NCI-H460 (cell line): Measurements from ENCODE around the gene MRPL48. TPM values are rescaled to one million over a fixed set of nuclear protein-coding genes. Genes with fewer than 3 reads are reported as not detected.
"Not testable (repeated sequence)": the region's sequence is repeated elsewhere in the genome, so short reads cannot be mapped to it uniquely, and the experiment has no call there.

ENCODE experiments used
- DNase-seq: peaks from one replicate; pipeline ENCODE4 v3.0.0-alpha.2; 2016; ENCODE audit warnings: low read depth; ENCODE audit errors: extremely low read depth
- polyA plus RNA-seq: library from polyadenylated mRNA; depleted of rRNA; stranded (reverse); fragments of >200 nt; gene quantifications from 2 replicates; pipeline ENCODE4 v1.2.3, GENCODE V29; 2014; cell fraction: nucleus; rRNA removed
- total RNA-seq: library from RNA; depleted of rRNA; stranded (reverse); fragments of >200 nt; shearing (Covaris generic); gene quantifications from 2 replicates; pipeline ENCODE4 v1.2.3, GENCODE V29; 2014; rRNA removed

MRPL48 gene
- 49.7 and 53.5 TPM in 2 replicates for total RNA-seq
- 26.5 and 28.0 TPM in 2 replicates for polyA plus RNA-seq

DNA sequence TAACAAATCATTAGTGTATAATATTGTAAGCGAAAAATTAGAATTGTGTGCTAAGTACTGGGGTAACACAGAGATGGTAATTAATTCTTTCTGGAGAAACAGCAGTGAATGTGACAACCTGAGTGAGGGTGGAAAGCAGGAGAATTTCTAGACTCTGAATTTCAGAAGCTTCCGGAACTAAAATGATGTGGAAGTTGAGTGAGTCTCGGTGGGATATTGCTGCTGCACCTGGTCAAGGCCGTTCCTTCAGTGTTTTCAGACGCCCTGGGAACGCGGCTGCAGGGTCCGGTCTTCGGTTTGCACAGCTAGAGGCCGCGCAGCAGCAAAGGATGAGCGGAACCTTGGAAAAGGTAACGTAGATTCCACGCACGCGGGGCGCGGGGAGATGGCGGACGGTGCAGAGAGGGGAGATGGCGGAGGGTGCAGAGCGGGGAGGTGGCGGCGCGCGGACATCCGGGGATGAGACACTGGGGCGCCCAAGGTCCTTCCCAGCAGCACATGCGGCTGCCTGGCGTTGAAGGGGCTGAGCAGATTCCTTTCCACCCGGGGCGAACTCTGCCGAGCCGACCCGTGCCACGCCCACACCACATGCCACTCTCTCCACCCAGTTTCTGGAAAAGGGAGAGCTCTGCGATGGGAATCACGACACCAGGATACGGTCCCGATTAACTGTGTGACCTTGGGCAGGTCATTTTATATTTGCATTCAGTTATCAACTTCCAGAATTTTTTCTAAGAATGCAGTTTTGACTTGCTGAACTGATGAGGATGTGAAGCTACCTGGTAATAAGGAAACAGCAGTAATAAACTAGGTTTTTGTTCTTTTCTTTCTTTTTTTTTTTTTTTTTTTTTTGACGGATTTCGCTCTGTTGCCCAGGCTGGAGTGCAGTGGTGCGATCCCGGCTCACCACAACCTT is at the start of gene MRPL48:
Gene MRPL48, plus strand, starts transcription at position 232 of the 916 bp plus-strand sequence. Its CDS starts 98 bp downstream, at position 330.
- DNase-seq: peak; percentile 87

DNA sequence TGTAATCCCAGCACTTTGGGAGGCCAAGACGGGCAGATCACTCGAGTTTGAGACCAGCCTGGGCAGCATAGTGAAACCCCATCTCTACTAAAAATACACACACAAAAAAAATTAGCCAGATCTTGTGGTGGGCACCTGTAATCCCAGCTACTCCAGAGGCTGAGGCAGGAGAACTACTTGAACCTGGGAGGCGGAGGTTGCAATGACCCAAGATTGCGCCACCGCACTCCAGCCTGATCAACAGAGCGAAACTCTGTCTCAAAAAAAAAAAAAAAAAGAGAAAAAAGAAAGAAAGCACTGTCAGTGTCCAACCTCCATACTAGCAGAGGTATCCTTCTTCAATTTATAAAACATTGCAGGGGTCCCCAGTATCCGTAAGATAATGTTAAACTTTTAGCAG is 44.6 kb upstream of the MRPL48 start:
- no peak for DNase-seq

DNA sequence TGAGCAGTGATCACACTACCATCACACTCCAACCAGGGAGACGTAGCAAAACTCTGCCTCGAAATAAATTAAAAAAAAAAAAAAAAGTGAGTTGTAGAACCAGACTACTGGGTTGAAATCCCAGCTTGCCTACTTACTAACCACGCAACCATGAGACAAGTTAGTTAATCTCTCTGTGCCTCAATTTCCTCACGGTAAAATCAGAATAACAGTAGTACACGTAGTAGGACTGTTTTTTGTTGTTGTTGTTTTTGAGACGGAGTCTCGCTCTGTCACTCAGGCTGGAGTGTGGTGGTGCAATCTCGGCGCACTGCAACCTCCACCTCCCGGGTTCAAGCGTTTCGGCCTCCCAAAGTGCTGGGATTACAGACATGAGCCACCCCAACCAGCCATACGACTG is 41.0 kb upstream of the MRPL48 start:
- no peak for DNase-seq

DNA sequence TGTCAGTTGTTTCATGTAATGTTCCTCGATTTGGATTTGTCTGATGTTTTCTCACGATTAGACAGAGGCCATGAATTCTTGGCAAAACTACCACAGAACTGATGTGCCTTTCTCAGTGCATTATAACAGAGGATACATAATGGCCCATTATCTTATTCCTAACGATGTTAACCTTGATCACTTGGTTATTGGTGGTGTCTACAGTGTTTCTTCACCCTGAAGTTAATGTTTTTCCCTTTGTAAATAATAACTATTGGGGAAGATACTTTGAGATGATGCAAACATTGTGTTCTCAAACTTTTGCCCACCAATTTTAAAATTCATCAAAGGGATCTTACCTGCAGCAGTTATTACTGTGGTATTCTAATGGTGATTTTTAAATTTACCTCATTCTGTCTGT is 39.9 kb upstream of the MRPL48 start:
- DNase-seq: no peak

DNA sequence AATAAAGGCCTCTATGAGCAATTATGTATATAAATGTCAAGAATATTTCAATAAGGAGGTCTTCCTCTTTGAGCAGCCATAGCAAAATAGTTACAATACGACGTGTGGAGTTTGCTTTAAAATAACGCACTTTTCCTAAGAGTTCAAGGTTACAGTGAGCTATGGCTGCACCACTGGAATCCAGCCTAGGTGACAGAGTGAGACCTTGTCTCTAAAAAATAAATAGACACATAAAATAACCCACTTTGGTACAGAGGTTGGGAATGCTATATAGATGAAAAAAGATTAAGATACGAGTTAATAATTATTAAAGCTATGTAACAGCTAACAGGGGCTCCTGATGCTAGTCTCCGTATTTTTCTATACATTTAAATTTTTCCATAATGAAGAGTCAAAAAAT is 39.4 kb upstream of the MRPL48 start:
- DNase-seq: no peak

DNA sequence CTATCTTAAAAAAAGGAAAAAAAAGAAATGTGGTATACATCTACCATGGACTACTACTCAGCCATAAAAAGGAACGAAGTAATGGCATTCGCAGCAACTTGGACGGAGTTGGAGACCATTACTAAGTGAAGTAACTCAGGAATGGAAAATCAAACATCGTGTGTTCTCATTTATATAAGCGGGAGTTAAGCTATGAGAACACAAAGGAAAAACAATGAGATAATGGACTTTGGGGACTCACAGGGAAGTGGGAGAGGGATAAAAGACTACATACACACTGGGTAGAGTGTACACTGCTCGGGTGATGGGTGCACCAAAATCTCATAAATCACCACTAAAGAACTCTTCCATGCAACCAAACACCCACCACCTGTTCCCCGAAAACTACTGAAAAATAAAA is 38.6 kb upstream of the MRPL48 start:
- DNase-seq: no peak

DNA sequence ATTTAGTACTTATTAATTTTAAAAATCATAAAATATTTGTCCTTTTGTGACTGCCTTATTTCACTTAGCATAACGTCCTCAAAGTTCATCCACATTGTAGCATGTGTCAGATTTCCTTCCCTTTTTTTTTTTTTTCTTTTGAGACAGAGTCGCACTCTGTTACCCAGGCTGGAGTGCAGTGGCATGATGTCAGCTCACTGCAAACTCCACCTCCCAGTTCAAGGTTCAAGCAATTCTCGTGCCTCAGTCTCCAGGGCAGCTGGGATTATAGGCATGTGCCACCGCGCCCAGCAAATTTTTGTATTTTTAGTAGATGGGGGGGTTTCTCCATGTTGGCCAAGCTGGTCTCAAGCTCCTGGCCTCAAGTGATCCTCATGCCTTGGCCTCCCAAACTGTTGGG is 37.4 kb upstream of the MRPL48 start:
- DNase-seq: no peak

DNA sequence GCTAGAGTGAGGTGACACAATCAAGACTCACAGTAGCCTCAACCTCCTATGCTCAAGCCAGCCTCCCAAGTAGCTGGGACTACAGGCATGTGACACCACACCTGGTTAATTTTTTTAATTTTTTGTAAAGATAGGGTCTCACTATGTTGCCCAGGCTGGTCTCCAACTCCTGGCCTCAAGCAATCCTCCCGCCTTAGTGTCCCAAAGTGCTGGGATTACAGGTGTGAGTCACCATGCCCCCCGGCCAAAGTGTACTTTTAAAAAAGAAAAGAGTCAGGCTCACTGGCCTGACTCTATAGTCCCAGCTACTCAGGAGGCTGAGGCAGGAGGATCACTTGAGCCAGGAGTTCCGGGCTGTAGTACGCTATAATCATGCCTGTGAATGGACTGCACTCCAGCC is 36.8 kb upstream of the MRPL48 start:
- DNase-seq: not testable (repeated sequence)

DNA sequence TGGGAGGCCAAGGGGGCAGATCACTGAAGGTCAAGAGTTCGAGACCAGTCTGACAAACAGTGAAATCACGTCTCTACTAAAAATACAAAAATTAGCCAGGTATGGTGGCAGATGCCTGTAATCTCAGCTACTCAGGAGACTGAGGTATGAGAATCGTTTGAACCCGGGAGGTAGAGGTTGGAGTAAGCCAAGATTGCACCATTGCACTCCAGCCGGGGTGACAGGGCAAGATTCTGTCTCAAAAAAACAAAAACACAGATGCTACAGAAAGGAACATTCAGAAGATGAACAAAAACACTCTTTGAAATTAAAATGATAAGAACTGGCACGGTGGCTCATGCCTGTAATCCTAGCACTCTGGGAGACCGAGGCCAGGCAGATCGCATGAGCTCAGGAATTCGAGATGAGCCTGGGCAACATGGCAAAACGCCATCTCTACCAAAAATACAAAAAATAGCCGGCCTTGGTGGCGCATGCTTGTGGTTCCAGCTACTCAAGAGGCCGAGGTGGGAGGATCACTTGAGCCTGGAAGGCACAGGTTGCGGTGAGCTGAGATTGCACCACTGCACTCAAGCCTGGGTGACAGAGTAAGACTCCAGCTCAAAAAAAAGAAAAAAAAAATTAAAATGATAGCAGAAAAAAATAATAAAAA is 35.3 kb upstream of the MRPL48 start:
- no peak for DNase-seq

DNA sequence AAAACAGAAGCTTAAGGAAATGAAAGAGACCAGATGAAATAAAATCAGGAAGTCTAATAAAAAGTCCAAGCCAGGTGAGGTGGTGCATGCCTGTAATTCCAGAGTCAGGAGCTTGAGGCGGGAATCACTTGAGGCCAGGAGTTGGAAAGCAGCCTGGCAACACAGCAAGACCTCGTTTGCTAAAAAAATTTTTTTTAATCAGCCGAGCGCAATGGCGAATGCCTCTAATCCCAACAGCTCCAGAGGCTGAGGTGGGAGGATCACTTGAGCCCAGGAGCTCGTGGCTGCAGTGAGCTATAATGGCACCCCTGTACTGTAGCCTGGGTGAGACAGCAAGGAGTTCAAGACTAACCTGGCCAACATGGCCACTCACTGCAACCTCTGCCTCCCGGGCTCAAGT is 34.8 kb upstream of the MRPL48 start:
- no peak for DNase-seq

DNA sequence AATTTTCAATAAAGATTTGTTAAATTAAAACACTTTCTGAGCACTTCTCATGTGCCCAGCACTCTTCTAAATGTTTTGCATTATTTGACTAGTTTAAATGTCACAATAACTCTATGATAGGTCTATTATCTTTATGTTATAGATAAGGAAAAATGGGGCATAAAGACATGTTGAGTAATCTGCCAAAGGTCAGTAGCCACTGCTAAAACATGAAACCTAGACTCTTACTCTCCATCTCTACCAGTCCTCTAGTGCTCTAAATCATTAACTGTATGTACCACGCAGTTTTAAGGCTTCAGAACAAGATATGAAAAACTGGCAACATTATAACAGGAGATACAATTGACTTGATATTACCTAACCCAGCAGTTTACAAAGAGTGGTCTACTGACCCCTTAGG is 33.7 kb upstream of the MRPL48 start:
- DNase-seq: no peak

DNA sequence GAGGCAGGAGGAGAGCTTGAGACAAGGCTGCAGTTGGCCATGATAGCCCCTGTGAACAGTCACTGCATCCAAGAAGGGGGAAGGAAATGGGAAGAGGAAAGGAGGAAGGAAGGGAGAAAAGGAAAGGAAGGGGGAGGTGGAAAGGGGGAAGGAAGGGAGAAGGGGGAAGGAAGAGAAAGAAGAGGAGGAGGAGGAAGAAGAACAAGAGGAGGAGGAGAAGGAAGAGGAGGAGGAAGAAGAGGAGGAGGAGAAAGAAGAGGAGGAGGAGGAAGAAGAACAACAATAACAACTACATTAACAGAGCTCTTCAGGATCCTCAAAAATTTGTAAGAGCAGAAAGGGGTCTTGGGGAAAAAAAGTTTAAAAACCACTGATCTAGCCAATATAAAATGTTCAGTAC is 32.0 kb upstream of the MRPL48 start:
- DNase-seq: no peak

DNA sequence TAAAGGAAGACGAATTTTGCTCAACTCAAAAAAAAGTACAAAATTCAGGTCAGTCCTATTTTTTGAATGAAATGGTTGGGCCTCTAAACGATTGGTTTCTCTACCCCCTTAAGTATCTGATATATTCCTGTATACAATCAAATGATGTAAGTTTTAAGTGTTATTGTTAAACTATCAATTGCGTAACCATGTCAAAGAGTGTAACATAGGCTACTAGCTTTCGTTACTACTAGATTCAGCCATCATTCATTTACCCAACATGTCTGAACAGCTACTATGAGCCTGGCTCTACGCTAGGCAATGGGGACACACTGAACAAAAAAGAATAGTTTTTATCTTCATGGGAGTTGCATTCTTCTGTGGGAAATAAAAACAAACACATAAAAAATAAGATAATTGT is 30.1 kb upstream of the MRPL48 start:
- no peak for DNase-seq

DNA sequence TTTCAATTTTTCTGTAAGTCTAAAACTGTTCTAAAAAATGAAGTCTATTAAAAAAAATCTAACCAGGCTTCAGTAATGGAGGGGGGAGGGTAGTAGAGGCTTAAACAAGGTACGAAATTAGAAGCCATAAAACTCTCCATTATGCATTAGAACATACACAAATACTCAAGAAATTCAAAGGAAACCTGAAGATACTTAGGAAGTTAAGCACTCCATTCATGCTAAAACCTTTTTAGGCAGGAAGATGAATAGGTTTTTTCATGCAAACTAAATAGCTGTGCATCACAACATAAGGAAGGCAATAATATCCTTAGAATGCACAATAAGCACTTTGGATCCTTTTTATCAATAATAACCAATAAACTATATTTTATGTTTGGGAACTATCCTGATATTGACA is 29.2 kb upstream of the MRPL48 start:
- DNase-seq: no peak

DNA sequence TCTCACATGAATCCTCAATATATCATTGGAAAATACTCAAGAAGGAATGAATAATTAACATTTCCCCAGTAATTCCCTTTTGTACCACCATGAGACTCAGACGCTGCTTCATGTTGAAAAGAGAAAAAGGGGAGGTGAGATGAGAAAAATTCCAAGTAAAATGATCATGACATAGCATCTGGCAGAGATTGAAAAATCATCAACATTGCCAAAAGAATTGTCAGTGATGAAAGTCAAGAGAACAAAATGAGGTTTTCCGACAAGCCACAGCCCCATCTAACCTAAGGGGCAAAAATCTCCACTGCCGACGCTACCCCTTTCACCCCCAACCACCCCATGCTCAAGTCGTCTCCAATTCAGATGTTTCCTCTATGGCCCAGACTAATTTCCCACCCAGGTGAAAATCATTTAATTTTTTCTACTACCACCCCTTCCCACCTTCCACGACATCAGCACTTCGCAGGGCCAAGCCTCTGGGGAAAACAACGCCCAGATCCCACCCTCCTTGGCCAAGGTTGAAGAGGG is 28.0 kb upstream of the MRPL48 start:
- no peak for DNase-seq

DNA sequence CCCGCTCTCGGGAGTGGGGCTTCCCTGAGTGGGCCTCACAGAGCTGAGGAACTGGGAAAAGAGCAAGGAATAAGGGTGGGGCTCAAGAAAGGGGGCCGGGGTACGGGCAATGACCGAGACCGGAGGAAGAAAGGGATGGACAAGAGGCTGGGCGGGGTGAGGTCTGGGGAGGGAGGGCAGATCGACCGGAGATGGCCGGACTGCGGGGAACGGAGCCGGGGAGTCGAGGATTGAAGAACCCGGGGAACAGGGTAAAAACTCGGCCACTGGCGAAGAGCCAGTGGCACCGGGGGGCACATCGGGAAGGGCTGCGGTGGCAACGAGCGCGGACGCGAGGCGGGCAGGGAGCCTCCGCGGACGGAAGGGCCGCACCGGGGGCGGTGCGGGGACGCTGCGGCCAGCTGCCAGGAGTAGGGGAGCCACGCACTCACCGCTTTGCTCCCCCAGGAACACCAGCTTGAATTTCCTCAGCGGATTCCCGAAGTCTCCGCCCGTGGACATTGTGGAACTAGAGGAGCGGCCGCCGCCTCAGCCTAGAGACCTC is 27.5 kb upstream of the MRPL48 start:
- no peak for DNase-seq

DNA sequence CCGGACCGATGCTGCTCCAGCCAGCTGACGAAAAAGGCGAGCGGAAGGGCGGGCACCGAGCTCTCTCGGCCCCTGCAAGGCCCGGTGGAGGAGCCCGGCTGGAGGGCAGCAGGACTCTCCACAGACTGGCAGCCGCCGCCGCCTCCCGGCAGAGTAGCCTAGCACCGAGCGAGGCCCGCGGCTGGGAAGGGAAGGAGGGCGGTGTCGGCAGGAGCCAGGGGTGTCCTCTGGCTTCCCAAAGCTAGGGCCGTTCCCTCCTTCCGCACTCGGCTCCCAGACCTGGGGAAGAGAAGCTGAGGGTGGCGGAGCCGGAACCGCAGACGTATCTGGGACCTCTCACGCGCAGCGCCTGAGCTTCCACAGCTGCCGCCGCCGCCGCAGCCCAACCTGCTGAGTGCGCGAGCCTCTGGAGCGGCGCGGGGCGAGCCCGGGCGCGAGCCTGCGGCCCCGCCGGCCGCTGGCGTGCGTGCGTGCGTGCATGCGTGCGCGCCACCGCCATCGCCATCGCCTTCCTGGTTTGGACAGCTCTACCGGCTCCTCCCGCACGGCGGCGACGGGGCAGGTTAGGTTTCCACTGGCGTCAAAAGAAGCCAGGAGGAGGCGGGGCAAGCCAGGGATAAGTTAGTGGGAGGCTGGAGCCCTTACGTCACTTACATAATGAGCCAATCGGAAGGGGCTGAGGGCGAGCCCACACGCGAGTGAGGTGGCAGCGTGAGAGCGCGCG is 26.8 kb upstream of the MRPL48 start, which contains the start of gene RAB6A:
Gene RAB6A, minus strand, starts transcription at position 396 of the 724 bp plus-strand sequence. CDS start 439 bp downstream, outside the sequence.
- peak; percentile 98 for DNase-seq

DNA sequence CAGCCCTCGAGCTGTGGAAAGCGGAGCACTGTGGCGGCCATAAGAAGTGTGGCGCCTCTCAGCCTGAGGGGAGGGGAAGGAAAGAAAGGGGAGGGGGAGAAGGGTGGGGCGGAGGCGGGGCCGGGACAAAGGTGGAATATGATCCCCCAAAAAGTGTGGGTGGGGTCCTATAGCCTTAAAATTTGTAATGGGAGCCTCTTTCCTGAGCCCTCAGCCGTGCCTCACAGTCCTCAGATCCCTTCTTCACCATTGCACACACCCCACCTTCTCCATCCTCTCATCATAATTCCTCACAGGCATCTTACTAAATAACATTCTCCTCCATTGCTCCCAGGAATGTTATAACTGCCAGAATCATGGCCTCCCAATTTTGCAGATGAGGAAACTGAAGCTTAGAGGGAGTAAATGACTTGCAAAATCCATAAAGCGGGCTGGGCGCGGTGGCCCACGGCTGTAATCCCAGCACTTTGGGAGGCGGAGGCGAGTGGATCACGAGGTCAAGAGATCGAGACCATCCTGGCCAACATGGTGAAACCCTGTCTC is 26.2 kb upstream of the MRPL48 start:
- no peak for DNase-seq

DNA sequence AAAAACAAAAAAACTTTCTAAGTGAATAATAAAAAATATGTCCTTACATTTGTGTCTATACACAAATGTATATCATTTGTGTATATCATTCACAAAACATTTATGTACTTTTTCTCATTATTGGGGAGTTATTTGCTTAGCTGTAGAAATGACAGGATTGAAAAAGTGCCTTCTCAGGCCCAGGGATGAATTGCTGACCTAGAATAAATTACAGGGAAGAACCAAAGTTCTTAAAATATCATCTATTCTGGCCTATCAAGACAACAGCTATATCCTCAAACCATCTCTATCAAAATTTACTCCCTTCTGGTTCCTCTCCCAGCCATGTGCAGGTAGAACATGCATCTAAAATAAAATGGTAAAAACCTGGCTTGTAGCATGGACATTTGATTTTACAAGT is 24.9 kb upstream of the MRPL48 start:
- no peak for DNase-seq

DNA sequence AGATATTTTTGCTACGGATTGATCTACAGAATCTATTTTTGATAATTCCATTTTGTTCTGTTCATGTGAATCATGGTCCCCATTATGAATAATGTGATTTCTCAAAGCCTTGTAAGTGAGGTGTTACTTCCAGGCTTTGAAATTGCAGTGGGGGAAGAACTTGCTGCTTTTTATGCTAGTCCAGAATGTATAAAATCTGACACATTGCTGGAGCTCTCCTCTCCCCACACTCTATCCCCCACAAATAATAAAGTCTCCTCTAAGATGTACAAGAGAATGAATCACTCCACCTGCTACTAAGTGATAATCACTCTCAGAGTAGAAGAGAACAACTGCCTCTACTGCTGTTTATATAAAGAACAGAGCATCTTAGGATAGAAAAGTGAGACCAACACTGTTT is 20.9 kb upstream of the MRPL48 start:
- no peak for DNase-seq
